KG1 (cell line): ENCODE data around the gene MRM2.

Experiments
- DNase-seq: peaks from one replicate; lab custom pipeline; 2025; lab: John Stamatoyannopoulos, UW

MRM2 gene

DNA sequence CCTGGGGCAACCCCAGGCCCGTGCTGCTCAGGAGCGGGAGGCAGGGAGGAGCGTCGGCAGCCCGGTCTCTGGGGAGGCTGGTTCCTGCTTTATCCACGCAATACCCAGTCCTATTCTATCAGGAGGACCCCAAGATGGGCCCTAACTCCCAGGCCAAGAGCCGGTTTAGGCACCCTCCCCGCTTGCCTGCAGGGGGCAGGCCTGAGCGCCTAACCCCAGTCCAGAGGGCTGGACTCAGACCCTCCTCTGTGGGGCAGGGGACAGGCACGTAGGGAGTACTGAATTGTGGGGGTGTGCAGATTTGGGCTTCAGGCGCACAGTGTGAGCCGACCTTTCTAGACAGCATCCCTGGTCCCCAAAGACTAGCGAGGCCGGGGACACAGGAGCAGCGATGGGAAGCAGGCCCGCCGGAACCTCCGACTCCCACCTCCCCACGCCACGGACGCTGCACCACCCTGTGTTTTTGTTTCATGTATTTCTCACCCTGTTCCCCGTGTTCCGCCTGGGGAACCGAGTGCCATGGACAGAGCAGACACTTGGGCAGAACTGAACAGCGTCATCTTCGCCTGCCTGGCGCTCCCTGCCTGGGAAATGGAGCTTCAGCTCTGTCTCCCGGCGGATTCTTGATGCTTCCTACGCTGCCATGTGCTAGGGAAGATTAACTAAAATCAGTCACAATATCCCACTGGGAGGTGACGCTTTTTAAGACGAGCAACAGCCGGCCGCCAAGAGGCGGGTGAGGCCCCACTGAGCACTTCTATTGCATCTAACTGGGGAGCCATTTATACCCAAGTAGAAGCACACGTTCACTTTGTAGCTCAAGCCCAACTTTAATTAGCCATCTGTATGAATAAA is 5.4 kb upstream of the MRM2 start:
- no peak for DNase-seq

DNA sequence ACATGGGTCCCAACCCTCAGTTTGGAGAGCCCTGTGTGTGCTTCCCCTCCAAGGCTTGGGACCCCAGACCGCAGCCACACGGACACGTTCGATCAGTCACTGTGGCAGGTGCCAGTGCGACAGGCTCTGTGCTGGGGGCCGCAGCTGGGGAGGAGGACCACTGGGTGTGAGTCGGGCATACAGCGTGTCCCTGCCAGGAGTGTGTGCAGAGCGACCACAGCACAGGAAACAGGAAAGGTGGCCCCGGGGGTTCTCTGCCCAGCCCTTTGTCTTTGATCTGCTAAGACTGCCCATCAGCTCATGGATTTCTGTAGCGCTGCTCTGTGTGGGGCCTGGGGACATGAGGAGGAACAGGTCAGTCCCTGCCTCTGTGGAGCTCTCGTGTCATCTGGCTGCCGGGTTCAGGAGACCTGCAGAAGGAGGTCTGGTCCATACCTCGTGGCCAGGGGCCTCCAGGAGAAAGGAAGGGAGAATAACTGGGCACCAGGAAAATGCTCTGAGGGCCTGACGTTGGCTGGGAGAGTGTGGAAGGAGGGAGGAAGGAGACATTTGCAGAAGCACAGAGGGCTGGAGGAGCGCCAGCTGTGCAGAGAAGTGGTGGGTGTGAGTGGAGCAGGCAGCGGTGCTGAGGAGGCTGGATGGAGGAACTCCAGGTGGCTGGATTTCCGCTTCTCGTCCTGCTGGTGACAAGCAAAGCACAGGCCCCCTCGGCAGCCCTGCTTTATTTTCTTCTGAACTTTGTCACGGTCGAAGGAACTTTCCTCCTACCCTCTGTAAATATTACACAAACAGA is 4.1 kb upstream of the MRM2 start:
- DNase-seq, result peak; percentile 24

DNA sequence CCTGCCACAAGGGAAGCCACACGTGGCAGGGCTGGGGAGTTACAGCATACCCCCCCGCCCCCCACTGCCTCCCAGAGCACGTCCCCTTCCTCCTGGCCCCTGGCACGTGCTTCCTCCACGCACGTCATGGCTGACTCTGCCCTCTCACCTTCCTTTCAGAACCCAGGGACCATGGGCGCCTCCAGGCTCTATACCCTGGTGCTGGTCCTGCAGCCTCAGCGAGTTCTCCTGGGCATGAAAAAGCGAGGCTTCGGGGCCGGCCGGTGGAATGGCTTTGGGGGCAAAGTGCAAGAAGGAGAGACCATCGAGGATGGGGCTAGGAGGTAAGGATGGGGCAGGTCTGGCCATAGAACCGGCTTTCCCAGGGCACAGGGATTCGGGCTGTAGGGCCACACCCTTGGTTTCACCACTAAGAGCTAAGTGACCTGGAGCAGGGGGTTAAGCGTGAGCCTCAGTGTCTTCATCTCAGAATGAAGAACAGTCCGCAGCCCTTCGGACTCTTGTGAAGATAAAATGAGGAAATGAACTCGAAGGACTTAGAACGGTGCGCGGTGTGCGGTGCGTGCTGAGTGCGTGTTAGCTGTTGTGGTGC is 2.5 kb upstream of the MRM2 start:
- no peak for DNase-seq

DNA sequence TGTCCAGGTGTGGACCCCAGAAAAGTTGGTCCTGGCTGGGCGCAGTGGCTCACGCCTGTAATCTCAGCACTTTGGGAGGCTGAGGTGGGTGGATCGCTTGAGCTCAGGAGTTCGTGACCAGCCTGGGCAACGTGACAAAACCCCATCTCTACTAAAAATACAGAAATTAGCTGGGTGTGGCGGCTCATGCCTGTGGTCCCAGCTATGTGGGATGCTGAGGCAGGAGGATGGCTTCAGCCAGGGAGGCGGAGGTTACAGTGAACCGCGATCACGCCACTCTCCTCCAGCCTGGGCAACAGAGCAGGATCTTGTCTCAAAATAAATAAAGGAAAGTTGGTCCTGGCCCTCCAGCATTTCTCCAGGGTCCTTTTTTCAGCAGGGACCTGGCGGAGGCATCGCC is 1.5 kb upstream of the MRM2 start:
- no peak for DNase-seq

DNA sequence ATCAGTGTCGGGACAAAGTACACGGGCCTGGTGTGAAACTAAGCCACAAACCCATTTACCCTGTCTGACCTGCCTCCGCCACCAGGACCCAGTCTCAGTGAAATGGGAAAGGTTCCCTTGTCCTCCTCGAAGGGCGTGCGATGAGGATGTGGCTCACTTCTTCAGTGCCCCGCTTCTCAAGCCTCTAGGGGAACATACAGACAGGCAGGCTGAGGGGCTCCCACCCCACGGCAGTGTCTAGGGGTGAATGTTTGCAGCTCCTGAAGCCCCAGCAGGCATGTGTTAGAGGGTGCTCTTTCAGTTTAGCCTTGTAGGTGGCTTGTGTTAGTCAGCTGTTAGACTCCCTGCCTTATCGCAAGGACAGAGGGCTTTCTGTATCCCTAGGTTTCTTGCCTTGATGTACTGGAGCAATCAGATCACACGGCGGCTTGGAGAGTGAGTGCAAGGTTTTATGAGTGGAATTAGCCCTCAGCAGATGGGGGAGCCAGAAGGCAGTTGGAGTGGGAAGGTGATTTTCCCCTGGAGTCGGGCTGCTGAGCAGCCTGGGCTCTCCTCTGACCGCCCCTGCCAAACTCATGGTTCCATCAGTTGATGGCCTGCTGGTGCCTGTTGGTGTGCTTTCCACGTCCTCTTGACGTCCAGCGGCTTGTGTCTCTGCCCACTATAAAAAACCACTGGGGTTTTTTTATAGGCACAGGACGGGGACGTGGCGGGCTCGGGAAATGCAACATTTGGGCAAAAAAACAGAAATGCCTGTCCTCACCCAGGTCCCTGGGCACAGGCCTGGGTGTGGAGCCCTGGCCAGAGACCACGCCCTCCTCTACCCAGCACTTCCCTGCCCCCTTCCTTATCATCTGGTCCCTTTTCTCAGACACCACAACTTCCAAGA is 780 bp upstream of the MRM2 start:
- DNase-seq, result no peak

DNA sequence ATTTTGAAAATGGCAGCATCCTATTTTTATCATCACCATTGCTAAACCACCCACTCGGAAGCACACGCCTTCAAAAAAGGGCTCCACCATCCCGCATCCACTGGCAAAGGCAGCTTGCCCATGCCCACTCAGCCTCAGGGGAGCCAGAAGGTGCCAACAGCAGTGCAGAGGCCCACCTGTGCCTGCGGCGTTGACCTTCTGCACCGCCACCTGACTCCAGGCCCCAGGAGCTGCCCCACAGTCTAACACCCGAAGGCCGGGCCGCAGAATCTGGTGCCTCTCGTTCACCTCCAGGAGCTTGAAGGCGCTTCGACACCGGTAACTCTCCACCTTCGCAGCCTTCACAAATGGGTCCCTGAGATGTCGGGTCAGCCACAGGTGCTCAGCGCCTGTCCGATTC is 2.8 kb downstream of the MRM2 start:
- DNase-seq, result no peak

DNA sequence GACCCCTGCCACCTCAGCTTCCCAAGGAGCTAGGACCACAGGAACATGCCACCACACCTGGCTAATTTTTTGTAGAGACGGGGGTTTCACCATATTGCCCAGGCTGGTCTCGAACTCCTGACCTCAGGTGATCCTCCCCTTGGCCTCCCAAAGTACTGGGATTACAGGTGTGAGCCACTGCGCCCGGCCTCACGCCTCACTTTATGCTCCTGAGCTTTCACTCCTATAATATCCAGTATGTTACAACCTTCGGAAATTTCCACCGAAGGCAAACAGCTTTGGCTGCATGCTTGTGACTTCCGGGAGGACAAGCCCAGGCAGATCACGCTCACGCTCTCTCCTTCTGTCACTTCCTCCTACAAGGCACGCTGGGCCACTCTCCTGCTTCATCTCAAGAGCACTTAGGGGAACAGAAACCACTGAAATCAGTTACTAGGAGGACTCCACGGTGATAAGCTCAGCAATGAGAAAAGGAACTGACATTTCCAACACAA is 4.8 kb downstream of the MRM2 start:
- no peak for DNase-seq

DNA sequence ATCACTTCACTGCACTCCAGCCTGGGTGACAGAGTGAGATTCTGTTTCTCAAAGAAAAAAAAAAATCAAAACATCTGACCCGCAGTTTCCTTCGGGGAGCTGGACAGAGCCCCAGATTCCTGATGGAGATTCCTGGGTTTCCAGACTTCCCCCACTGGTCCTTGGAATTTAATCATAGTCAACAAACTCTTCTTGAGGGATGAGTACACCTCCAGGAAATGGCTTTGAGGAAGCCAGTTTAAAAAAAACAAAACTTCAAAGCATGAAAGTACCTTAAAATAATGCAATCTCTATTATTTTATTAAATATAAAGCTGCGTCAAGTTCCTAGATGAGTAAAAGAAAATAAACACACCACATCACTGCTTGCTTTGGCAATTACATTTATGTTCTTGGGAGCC is 8.1 kb downstream of the MRM2 start:
- DNase-seq, result no peak

DNA sequence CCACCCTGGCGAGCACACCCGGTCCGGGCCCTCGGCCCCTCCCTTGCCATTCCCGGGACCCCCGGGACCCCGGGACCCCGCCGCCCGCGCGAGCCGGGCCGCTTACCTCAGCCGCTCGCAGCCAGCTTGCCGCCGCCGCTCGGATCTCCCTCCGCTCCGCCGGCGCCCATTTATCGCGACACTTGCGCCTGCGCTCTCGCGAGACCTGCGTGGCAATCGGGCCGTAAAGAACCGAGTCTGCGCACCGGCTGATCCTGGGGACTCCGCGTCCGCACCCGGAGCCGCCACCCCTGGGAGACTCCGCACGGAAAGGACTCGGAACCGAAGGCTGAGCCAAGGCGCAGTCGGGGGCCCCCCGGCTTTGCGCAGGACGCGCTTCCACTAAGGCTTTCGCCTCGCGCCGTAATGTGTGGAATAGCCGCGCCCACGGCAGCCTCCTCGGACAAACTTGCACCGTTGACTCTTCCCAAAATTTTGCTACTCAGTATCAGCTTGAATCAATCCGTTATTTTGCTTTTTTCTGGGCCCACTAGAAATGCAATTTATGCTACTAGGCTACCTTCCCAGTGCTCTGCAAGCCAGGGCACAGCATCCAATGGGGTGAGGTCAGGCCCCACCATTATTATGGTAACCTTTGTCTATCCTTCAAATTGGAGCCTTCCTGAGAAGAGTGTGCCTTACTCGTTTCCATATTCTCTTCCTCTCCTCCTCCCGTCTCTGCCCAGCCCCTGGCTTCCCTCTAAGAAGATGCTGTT is 9.1 kb downstream of the MRM2 start, which contains the start of gene MAD1L1:
TSS of gene MAD1L1 (minus strand) at position 180 of the 755 bp plus-strand sequence. CDS start 2,812 bp downstream, outside the sequence.
- peak; percentile 77 for DNase-seq

DNA sequence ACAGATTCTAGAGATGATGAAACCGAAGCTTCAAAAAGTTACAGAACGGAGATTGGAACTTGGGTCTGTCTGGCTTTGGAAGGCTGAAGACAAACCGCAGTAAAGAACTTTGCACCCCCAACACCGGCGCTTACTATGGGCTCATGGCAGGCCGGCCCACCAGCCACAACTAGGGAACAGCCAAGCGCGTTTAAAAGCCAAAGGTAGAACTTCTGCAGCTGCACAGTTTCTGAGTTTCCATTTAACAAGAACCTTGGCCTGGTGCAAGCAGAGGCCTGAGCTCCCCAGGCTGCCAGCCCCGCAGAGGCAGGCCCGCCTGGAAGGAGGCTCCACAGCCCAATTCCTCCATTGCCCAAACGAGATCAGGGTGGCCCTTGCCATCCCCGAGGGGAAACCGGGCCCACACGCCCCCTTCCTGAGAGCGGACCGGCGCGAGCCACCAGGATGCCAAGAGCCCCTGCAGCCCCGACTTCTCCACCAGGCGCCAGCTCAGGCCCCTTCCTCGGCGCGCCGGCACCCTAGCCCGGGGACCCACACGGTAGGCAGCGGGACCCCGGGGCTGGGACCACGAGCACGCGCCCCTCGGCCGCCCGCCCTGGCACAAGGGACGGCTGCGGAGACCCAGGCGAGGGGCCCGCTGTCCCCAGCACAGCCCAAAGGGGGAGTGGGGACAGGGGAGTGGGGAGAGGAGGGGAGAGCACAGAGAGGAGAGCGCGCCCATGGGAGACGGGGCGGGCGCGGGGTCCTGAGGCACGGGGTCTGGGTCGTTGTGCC is 9.8 kb downstream of the MRM2 start:
- no peak for DNase-seq

DNA sequence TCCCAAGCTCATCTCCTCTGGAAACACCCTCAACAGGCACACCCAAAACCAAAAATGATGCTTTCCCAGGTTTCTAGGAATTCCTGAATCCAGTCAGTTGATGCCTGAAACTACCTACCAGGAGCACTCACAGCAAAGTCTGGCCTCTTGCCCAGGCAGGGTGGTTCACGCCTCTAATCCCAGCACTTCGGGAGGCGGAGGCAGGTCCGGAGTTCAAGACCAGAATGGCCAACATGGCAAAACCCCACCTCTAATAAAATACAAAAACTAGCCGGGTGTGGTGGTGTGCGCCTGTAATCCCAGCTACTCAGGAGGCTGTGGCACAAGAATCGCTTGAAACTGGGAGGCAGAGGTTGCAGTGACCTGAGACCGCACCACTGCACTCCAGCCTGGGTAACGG is 11.1 kb downstream of the MRM2 start:
- DNase-seq, result no peak

DNA sequence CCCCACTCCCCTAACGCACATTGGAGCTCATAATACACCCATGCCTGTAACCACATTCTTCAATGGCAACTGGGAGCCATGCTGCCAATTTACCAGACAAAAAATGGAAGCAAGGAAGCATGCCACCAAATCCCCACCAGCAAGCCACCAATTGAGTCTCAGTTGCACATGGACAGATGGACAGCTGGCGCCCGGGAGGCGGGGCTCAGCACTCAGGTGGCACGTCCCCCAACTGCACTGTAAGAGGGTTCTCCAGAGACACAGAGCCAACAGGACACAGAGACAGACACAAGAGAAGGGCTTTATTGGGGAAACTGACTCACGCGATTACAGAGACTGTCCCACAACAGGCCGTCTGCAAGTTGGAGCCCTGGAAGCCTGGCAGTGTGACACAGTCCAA is 11.8 kb downstream of the MRM2 start:
- DNase-seq, result no peak

DNA sequence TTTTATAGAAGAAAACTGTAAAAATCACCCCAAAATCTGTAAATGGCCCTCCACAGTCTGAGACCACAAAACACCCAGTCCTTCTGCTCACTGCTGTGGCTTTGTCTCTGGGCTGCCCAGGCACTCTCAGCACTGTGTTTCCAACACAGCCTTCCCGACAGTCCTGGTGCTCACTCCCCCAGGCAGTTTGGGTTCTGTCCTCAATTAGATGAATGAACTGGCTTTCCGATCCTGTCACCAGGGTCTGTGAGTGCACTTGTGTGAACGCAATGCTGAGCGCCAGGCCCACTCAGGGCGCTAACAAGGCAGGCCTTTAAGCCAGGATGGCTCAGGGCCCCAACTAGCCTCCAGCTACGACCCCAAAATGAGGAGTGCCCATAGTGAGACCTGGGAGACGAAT is 12.5 kb downstream of the MRM2 start:
- DNase-seq, result no peak

DNA sequence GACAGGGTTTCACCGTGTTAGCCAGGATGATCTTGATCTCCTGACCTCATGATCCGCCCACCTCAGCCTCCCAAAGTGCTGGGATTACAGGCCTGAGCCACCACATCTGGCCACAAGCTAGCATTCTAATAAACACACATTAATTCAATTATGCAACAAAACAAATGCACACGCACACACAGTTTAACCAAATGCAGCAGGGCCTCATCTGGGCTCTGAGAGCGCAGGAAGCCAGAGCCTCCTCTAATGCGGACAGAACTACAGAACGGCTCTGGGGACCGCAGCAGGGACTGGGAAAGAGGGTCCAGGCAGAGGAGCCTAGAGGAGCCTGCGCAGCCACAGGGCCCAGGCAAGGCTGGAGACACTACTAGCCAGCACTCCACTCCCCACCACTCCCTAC is 13.1 kb downstream of the MRM2 start:
- DNase-seq, result no peak

DNA sequence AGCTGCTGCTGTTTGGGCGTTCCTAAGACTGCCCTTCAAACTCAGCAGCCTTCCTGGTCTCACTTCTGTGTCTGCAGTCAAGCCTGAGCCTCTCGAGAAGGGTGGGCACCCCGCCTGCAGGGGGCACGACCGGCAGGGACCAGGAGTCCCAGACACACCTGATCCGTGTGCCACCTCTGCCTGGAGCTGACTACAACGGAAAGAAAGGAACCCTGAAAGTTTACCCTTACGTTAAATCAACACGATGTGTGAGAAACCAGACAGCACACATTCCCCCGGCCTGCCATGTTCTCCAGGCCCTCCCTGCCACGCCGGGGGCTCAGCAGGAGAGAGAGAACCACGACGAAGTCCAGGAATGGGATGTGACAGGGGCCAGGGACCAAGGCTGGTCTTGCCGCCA is 14.3 kb downstream of the MRM2 start:
- no peak for DNase-seq

DNA sequence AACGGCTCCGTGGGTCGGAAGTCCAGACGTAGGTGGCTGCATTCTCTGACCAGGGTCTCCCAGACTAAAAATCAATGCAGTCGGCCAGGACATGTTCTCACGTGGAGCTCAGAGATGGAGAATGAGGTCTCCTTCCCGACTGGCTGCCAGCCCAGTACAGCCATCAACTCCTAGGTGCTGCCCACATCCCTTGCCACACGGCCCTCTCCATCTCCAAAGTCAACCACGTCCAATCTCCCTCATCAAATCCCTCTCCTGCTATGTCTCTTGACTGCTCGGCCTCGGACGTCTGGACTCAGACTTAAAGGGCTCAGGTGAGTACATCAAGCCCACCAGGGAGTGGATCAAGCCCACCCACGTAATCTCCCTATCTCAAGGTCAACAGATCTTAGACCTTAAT is 16.2 kb downstream of the MRM2 start:
- no peak for DNase-seq

DNA sequence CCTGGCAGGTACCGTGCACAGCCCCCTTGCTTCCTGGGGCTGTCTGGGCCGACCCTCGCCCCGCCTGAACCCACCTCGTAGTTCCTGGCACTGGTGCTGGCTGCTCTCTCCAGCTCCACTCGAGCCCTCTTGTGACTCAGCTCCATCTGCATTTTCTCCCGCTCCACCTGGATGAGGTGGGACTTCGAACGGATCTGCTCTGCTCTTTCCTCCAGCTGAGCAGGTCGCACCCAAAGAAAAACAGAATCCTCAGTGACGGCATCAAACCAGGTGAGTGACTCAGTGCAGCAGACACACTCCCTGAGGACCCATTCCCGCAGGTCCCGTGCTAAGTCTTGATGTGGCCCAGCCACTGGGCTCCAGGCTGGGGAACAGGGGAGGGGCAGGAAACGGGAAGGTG is 16.7 kb downstream of the MRM2 start:
- no peak for DNase-seq

DNA sequence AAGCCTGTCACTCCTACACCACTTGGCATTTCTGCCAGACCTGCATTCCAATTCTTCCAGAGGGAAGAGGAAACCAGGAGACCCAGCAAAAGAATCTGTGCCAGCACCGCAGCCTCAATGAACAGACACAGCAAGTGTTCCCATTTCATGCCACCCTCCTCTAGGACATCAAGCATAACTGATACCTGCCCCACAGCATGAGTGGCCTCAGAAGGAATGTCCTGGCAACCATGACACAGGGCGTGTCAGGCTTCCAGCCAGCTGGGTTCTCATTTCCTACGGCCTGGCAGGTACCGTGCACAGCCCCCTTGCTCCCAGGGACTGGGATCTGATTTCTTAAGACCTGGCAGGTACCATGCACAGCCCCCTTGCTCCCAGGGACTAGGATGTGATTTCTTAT is 17.1 kb downstream of the MRM2 start:
- DNase-seq, result no peak

DNA sequence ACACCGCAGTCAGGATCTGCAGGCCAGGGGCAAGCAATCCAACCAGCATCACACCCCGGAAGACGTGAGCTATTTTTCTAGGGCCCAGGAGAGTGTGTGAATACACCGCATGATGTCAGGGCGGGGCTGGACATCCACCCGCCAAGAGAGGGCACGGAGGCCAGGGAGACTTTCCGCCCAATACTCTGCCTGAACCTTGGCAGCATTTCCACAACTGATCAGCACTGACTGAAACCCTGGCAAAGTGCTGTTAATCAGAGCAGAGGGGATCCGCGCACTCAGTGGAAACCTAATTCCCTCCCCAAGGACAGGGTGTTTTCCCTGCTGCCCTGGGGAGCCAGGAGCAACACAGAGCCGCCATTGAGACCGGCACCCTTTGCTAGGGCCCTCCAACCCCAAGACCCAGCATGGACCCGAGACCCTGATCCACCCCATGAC is 17.5 kb downstream of the MRM2 start:
- DNase-seq, result no peak

DNA sequence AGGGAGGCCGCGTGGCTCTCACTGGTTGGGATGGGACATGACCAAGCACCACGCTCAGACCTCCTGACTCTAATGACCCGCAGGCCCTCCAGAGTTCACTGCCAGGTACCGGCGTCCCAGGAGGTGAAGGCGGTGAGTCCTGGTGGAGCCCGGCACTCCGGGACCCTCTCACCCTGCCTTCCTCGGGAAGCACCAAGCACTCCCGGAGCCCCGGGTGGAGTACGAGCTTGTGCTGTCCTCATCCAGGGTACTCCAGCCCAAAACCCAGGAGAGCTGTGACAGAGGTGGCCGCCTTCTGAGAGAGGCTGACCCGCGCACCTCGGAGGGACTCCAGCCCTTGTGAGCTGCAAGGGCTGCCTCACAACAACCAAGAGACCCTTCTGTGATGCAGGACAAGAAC is 18.7 kb downstream of the MRM2 start:
- DNase-seq, result no peak
